SU-DHL-6 (cell line): ENCODE results near the gene ZSCAN12.
A peak's percentile ranks its signal among the peaks of the same experiment; 100 is the strongest.

Experiments used
- H2AFZ ChIP-seq: fragments of 200-600 bp; sonication (generic); 2 replicates; pipeline ENCODE4 v1.6.1; 2014; ENCODE audit warnings: low read depth, mild to moderate bottlenecking, moderate library complexity, mixed read lengths, antibody characterized with exemption, low read length; ENCODE audit not compliant: severe bottlenecking
- H3F3A ChIP-seq: fragments of 200-600 bp; shearing (Covaris generic); 2 replicates; pipeline ENCODE4 v1.6.0; 2016; ENCODE audit warnings: antibody characterized with exemption, mild to moderate bottlenecking; ENCODE audit not compliant: insufficient read depth
- H3K27ac ChIP-seq: fragments of 200-600 bp; sonication (generic); 2 replicates; pipeline ENCODE4 v1.5.1; 2016; ENCODE audit warnings: low read depth, mild to moderate bottlenecking, low read length, moderate library complexity, mixed read lengths
- H3K27me3 ChIP-seq: fragments of 200-600 bp; sonication (generic), shearing (Covaris generic); 2 replicates; pipeline ENCODE4 v1.6.0; 2014; ENCODE audit warnings: mild to moderate bottlenecking, low read length
- H3K36me3 ChIP-seq: fragments of 200-600 bp; sonication (generic); 2 replicates; pipeline ENCODE4 v1.6.1; 2014; ENCODE audit warnings: mild to moderate bottlenecking, low read length, mixed read lengths
- H3K4me2 ChIP-seq: fragments of 300-600, 200-600 bp; shearing (Covaris generic), sonication (generic); 2 replicates; pipeline ENCODE4 v1.6.0; 2014; ENCODE audit warnings: low read length, low read depth, mild to moderate bottlenecking; ENCODE audit not compliant: poor library complexity, severe bottlenecking
- H3K4me3 ChIP-seq: fragments of 200-600 bp; sonication (generic); 2 replicates; pipeline ENCODE4 v1.5.1; 2014; ENCODE audit warnings: antibody characterized with exemption, low read length, mild to moderate bottlenecking, mixed read lengths; ENCODE audit not compliant: insufficient read depth, poor library complexity, severe bottlenecking
- H3K79me2 ChIP-seq: fragments of 200-600 bp; sonication (generic); 2 replicates; pipeline ENCODE4 v1.6.1; 2014; ENCODE audit warnings: mild to moderate bottlenecking, low read length, moderate library complexity; ENCODE audit not compliant: insufficient read depth
- H3K9ac ChIP-seq: fragments of 200-600 bp; sonication (generic); 2 replicates; pipeline ENCODE4 v1.7.0; 2014; ENCODE audit warnings: mild to moderate bottlenecking, low read length
- H3K9me2 ChIP-seq: fragments of 200-600 bp; sonication (generic); replicated peaks from 2 replicates; pipeline ENCODE4 v1.6.1; 2014; ENCODE audit warnings: low read length; ENCODE audit not compliant: insufficient read depth
- H3K9me3 ChIP-seq: fragments of 200-600 bp; sonication (generic); 2 replicates; pipeline ENCODE4 v1.6.1; 2014; ENCODE audit warnings: low read length, mixed read lengths; ENCODE audit not compliant: insufficient read depth
- H4K20me1 ChIP-seq: fragments of 200-600 bp; sonication (generic); 2 replicates; pipeline ENCODE4 v1.6.1; 2014; ENCODE audit warnings: low read depth, mild to moderate bottlenecking, antibody characterized with exemption, low read length, moderate library complexity, mixed read lengths
- EZH2phosphoT487 ChIP-seq: fragments of 200-600 bp; sonication (generic), shearing (Covaris generic); conservative IDR thresholded peaks from 2 replicates; pipeline ENCODE4 v1.6.1; 2018; ENCODE audit warnings: mild to moderate bottlenecking, antibody characterized with exemption, low read length, moderate library complexity, mixed read lengths
- TF ChIP-seq, protein P1 (sequence below): fragments of 200-600 bp; sonication (generic); IDR thresholded peaks from one replicate; pipeline ENCODE4 v1.5.1; 2017; ENCODE audit warnings: antibody characterized with exemption, mild to moderate bottlenecking, low read length, moderate library complexity; ENCODE audit not compliant: insufficient read depth, poor library complexity, severe bottlenecking

ZSCAN12 gene

DNA sequence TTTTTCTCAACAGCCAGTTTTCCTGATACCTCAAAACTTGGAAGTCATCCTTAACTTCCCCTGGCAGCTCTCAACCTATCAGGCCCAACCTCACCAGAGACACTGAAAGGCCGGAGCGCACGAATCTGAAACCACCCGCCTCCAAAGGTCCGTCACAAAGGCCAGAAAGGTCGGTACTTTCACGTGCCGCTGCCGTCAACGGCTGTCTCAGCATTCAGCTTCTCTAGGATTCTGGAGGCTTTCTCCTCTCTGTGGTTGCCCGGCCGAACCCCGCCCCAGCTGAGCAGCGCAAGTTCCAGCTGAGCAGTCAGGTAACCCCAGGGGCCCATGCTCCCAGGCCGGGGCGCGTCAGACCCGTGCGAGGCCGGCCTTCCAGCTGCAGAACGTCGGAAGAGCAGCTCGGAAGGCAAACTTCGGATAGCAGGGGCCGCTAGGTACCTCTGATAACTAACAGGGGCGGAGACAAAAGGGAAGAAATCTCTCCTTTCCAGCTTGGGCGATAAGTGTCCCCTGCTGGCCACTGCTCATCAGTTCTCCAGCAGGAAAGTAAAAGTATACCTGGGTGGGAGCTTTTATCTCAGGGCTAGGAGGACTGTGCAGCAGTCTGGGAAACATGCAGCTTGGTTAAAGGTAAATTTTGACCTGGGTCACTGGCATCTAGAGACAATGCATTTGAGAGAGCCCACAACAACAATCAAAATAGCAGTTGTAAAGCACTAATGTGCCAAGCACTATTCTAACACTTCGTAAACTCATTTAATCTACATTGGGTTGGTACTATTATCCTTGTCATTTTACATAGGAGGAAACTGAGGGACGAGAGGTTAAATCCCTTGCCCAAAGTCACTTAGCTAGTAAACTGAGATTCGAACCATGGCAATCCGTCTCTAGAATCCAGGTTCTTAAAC, 16.1 kb downstream of the ZSCAN12 start:
- peak overlapping the region; percentile 40 for H3K4me3 ChIP-seq
- H3F3A ChIP-seq, result 0 out of 2 replicates have a peak, but pooled peaks cover 5% of the 10 kb centered on the region
- H3K27me3 ChIP-seq, result no peaks in the 10 kb centered on the region
- TF ChIP-seq EZH2phosphoT487, result no peak
- TF ChIP-seq, protein P1, sequence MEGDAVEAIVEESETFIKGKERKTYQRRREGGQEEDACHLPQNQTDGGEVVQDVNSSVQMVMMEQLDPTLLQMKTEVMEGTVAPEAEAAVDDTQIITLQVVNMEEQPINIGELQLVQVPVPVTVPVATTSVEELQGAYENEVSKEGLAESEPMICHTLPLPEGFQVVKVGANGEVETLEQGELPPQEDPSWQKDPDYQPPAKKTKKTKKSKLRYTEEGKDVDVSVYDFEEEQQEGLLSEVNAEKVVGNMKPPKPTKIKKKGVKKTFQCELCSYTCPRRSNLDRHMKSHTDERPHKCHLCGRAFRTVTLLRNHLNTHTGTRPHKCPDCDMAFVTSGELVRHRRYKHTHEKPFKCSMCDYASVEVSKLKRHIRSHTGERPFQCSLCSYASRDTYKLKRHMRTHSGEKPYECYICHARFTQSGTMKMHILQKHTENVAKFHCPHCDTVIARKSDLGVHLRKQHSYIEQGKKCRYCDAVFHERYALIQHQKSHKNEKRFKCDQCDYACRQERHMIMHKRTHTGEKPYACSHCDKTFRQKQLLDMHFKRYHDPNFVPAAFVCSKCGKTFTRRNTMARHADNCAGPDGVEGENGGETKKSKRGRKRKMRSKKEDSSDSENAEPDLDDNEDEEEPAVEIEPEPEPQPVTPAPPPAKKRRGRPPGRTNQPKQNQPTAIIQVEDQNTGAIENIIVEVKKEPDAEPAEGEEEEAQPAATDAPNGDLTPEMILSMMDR, result peak; percentile 25
- peak overlapping the region; percentile 39 for H3K9ac ChIP-seq
- H3K79me2 ChIP-seq, result no peaks in the 10 kb centered on the region
- H3K36me3 ChIP-seq, result peaks cover 6% of the 10 kb centered on the region; the same call in 1 of the 2 replicates
- H3K9me3 ChIP-seq, result peaks cover 5% of the 10 kb centered on the region; the same call in 1 of the 2 replicates
- no peak overlapping the region for H3K27ac ChIP-seq
- H4K20me1 ChIP-seq, result no peaks in the 10 kb centered on the region
- H3K9me2 ChIP-seq, result no peaks in the 10 kb centered on the region
- H3K4me2 ChIP-seq, result peak overlapping the region; percentile 56
- peak overlapping the region; percentile 81 for H2AFZ ChIP-seq

DNA sequence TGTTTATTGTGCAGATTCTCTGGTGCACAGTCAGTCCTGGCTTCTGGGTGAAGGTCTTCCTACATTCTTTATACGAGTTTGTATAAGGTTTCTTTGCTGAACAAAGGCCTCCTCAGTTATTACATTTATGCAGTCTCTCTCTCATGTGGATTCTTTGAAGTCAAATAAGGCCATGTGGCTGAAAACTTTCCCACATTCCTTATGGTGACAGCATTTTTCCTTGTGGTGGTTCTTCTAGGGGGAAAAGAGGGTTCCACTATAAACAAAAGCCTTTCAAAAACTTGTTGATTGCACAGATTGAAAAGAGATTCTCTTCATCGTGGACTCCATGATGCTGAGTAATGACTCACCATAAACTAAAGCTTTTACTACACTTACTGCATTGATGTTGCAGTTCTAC, 19.2 kb downstream of the ZSCAN12 start:
- no peak overlapping the region for H3K4me2 ChIP-seq
- H2AFZ ChIP-seq, result no peak overlapping the region
- H3K79me2 ChIP-seq, result no peaks in the 10 kb centered on the region
- H3K36me3 ChIP-seq, result peaks cover 13% of the 10 kb centered on the region; the same call in 1 of the 2 replicates
- H3F3A ChIP-seq, result 0 out of 2 replicates have a peak, but pooled peaks cover 5% of the 10 kb centered on the region
- TF ChIP-seq, protein P1, result no peak
- no peak for TF ChIP-seq EZH2phosphoT487
- H3K9ac ChIP-seq, result no peak overlapping the region
- H3K27ac ChIP-seq, result no peak overlapping the region
- H3K4me3 ChIP-seq, result no peak overlapping the region
- H3K9me2 ChIP-seq, result no peaks in the 10 kb centered on the region
- no peaks in the 10 kb centered on the region for H4K20me1 ChIP-seq
- no peaks in the 10 kb centered on the region for H3K27me3 ChIP-seq
- peaks cover 5% of the 10 kb centered on the region; the same call in 1 of the 2 replicates for H3K9me3 ChIP-seq

DNA sequence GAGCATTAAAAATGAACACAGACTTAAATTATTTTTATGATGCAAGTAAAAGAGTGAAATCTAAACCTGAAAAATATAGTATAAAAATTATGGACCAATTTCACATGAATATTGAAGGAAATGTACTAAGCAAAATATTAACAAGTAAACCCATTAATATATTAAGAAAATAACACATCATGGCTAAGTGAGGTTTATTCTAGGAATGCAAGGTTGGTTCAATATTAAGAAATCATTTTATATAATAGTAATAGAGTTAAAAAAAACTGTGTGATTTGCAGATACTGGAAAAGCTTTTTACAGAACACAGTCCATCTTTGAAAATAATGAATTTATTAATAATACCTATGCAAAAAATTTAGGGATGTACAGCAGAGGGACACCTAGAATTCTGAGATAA, 20.9 kb downstream of the ZSCAN12 start:
- Histone ChIP-seq H4K20me1 (no peaks in the 10 kb centered on the region), H3K27me3 (no peaks in the 10 kb centered on the region), H3K9me3 (peaks cover 5% of the 10 kb centered on the region; the same call in 1 of the 2 replicates), H3K36me3 (peaks cover 13% of the 10 kb centered on the region; the same call in 1 of the 2 replicates), H3K4me2 (no peak overlapping the region), H3K27ac (no peak overlapping the region), H3K9ac (no peak overlapping the region), H2AFZ (no peak overlapping the region), H3F3A (0 out of 2 replicates have a peak, but pooled peaks cover 3% of the 10 kb centered on the region), H3K4me3 (no peak overlapping the region), H3K9me2 (no peaks in the 10 kb centered on the region), H3K79me2 (no peaks in the 10 kb centered on the region)
- TF ChIP-seq, protein P1, result no peak
- TF ChIP-seq EZH2phosphoT487, result no peak
